ENCODE measurements around the gene SALL1.

- TF ChIP-seq CTCF (conservative IDR thresholded peaks at IDR 0.05; ENCODE audit: low read depth in 2 of 2), result no peak
- no peak for TF ChIP-seq REST (IDR thresholded peaks at IDR 0.05; ENCODE audit: unreplicated experiment)
- TF ChIP-seq JUNB (IDR thresholded peaks at IDR 0.05; ENCODE audit: unreplicated experiment), result no peak
- TF ChIP-seq EZH2 (IDR thresholded peaks at IDR 0.05; ENCODE audit: low read depth, unreplicated experiment), result no peak
- no peak for TF ChIP-seq POLR2AphosphoS5 (IDR thresholded peaks at IDR 0.05; ENCODE audit: low read depth)
- TF ChIP-seq CREB1 (CRISPR knock-in tag; IDR thresholded peaks at IDR 0.05; ENCODE audit: low read depth), result no peak
- TF ChIP-seq EZH2phosphoT487 (IDR thresholded peaks at IDR 0.05; ENCODE audit: unreplicated experiment), result no peak
- no peak for TF ChIP-seq STAT1 (IDR thresholded peaks at IDR 0.05; ENCODE audit: unreplicated experiment)
Measured at GRCh38 chr16:51184702-51185433, 33.8 kb upstream of the SALL1 start.
